Measurements from ENCODE around the gene VPS37C.
"Not testable (repeated sequence)": the region's sequence is repeated elsewhere in the genome, so short reads cannot be mapped to it uniquely, and the experiment has no call there.

DNA sequence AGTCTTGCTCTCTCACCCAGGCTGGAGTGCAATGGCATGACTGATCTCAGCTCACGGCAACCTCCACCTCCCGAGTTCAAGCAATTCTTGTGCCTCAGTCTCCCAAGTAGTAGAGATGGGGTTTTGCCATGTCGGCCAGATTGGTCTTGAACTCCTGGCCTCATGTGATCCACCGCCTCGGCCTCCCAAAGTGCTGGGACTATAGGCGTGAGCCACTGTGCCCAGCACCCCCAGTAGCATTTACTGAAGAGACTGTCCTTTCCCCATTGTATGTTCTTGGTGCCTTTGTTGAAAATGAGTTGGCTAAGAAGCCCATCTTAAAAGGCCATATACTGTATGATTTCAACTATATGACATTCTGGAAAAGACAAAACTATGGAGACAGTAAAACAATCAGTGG lies 19.0 kb upstream of the VPS37C start:
- not testable (repeated sequence) for TF ChIP-seq POLR2AphosphoS5, EP300 (IDR thresholded peaks at IDR 0.05)
- TF ChIP-seq, protein P1, sequence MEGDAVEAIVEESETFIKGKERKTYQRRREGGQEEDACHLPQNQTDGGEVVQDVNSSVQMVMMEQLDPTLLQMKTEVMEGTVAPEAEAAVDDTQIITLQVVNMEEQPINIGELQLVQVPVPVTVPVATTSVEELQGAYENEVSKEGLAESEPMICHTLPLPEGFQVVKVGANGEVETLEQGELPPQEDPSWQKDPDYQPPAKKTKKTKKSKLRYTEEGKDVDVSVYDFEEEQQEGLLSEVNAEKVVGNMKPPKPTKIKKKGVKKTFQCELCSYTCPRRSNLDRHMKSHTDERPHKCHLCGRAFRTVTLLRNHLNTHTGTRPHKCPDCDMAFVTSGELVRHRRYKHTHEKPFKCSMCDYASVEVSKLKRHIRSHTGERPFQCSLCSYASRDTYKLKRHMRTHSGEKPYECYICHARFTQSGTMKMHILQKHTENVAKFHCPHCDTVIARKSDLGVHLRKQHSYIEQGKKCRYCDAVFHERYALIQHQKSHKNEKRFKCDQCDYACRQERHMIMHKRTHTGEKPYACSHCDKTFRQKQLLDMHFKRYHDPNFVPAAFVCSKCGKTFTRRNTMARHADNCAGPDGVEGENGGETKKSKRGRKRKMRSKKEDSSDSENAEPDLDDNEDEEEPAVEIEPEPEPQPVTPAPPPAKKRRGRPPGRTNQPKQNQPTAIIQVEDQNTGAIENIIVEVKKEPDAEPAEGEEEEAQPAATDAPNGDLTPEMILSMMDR (IDR thresholded peaks at IDR 0.05), result not testable (repeated sequence)

All from upper lobe of left lung (tissue), 4 donors.